Stimulated activated CD4-positive, alpha-beta T cell treated with anti-CD3 and anti-CD28 coated beads, TNF-alpha, amount 100 ng/mL, for 1 hour (primary cell): Measurements from ENCODE around the gene NECAB2.

Experiments used
- DNase-seq, 3 donors: peaks; one replicate each; pipeline ENCODE4 v3.0.0-alpha.2; 2020; ENCODE audit warnings: low read depth in 3 of 3, low spot score in 1 of 3

NECAB2 gene

GRCh38 chr16:84018710-84019109 lies 50.7 kb downstream of the NECAB2 start:
- DNase-seq: no peak

- no peak for DNase-seq
Observed at GRCh38 chr16:84020353-84020752, 52.3 kb downstream of the NECAB2 start.

DNA sequence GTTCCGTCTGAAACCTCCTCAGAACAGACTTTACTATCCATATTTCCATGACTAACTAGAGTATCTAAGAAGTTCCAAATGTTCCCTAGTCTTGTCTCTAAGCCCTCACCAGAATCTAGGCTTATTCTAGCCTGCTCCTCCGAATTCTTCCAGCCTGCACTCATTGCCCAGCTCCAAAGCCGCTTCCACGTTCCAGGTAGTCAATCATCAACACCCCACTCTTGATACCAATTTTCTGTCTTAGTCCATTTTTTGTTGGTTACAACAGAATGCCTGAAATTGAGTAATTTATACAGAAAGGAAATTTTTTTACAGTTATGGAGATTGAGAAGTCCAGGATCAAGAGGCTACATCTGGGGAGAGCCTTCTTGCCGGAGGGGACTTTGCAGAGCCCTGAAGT lies 53.4 kb downstream of the NECAB2 start:
- DNase-seq: no peak

- DNase-seq: no peak
Observed at GRCh38 chr16:84022644-84023043, 54.6 kb downstream of the NECAB2 start.

DNA sequence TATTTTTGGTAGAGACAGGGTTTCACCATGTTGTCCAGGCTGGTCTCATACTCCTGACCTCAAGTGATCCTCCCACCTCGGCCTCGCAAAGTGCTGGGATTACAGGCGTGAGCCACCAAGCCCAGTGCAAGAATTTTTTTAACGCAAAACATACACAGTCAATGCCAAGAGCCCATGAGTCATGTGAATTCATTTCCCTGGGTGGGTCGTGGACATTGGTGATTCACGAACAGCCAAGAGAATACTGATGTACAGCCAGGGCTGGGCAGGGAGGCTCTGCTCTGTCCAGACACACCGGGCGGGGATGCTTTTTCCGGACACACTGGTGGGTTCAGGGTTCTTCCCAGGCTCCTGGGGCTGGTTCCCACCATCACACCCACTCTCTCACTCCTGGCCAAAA lies 56.8 kb downstream of the NECAB2 start:
- no peak for DNase-seq

DNA sequence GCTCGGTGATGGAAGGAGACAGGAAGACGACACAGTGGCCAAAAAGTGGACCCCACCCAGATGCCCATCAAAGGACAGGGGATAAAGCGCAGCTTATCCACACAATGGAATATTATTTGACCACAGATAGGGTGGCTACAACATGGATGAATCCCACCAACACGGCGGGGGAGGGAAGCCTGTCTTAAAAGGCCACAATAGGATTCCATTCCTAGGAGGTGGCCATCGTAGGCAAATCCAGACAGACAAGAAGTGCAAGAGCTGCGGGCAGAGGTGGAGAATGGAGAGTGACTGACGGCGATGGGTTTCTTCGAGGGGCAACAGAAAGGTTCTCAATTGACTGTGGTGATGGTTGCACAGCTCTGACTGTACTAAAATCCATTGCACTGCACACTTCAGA lies 58.6 kb downstream of the NECAB2 start:
- no peak for DNase-seq

- no peak for DNase-seq
Observed at GRCh38 chr16:84027625-84028024, 59.6 kb downstream of the NECAB2 start.

DNA sequence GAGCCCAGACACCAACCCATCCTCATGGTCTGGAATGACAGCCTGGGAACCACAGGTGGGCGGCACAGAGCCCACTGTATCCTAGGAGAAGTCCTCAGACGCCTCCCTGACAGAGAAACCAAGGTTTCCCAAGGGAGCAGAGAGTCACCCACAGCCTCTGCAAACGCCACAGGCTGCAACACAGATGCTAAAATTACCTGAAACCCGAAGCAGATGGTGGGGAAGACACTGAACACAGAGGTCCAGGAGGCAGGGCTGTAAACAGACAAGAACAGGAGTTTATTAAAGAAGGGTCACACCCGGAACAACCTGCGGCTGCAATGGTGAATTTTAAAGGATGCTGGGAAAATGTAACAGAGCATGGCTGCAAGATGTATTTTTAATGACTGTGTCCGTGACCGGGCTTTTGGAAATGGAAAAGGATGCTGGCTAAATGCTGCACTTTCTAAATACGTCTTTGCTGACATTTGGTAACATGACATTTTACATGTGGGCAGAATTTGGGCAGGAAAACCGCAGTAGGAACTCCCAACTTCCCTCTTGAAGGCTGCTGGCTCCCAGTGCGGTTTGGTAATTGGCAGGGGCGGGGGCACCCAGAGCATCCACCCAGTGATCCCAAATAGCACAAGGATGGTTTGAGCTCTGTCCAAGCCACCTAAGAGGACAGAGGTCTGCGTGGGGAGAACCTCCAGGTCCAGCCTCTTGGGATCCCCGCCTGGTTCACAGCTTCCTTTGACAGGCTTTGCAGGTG lies 61.4 kb downstream of the NECAB2 start:
- no peak for DNase-seq

DNA sequence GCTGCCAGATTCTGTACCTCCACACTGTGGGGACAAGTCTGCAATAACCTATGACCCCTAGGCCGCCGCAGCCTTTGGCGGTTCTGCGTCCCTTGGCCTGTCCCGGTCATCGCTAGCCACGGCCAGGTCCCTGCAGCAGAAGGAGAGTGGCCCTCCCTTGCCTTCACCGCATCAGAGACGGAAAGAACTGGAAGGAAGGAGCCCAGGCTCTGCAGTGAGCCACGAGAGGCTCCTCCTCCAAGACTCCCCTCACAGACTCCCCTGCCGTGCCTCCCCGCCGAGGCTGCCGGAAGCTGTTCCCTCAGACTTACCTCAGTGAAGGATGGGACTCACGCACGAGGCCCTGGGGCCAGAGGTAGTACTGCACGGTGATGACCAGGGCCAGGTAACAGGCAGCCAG lies 63.5 kb downstream of the NECAB2 start:
- DNase-seq: no peak

DNA sequence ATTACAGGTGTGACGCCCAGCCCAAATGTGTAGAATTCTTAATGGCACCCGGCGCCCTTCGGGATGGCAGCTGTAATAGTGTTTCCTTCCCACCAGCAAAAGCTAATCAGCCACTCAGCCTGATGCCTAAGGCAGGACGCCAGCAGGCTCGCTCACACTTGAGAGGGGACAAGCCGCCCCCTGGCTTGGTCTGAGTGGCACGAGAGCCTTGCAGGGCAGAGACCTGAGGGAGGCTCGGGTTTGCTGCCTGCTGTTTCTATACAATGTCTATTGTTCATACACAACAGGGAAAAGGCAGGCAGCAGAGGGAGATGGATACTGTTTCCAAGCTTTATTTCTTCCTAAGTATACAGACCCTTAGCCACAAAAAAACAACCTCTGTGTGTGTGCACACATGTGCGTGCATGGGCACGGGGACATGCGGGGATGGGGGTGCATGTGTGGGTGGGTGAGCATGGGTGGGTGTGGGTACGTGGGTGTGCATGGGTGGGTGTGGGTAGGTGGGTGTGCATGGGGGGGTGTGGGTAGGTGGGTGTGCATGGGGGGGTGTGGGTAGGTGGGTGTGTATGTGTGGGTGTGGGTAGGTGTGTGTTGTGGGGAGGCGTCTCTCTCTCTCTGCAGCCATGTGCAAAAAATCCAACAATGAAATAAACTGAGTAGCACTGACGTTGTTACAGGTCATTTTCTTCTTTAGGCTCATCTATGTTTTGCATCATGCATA lies 64.6 kb downstream of the NECAB2 start:
- DNase-seq: no peak

DNA sequence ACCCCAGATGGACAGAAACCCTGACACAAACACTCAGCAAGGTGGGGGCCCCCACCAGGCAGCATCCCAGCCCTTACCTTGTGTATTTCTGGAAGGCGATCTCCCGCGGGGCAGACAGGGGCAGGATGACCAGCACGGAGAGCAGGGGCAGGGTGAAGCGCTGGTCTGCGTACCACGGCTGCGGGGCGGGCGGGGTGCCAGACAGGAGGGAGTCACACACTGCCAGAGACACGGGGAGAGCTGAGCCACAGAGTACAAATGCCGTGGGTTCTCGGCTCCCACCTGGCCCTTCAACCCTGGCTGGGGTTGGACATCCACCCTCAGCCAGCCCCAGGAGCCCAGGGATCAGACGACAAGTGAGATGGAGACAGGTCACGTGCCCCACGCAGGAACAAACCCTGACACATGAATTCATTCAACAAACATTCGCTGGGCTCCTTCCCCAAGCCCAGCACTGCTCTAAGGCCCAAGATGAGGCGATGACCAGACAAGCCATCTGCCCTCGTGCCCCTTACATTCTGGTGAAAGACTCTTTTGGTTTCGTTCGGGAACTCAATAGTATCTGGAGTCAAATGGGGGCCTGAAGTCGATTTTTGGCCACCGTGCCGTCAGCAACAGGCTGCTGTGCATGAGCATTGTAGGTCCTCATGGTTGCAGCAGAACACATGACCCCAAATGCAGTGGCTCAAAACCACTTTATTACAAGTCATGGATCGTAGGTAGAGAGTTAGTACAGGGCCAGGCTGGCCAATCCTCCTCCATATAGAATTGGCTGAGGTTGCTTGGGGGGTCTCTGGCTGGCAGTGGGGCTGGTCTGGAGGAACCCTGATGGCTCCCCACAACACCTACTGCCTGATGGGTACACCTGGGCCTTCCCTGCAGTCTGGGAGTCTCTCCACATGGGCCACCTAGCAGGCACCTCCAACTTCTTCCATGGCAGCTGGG lies 65.5 kb downstream of the NECAB2 start:
- no peak for DNase-seq

GRCh38 chr16:84034516-84034915 lies 66.5 kb downstream of the NECAB2 start:
- DNase-seq: no peak

GRCh38 chr16:84036131-84036530 lies 68.1 kb downstream of the NECAB2 start:
- no peak for DNase-seq

- DNase-seq: no peak
Observed at GRCh38 chr16:84036982-84037425, 69.0 kb downstream of the NECAB2 start.

GRCh38 chr16:84038469-84038868 lies 70.4 kb downstream of the NECAB2 start:
- DNase-seq: no peak

DNA sequence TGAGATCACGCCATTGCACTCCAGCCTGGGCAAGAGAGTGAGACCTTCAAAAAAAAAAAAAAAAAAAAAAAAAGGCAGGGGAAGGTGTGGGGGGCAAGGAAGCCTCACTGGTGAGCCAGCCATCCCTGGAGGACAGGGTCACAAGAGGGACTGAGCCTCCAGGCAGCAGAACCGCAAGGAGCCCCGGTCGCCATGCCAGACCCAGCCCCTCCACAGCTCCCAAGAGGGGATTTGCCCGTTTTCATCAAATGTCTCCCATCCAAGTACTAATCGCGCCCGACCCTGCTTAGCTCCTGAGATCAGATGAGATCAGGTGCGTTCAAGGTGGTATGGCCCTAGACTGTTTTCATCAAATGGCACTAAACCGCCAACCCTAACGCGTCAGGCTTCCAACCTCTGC lies 71.7 kb downstream of the NECAB2 start:
- no peak for DNase-seq

- no peak for DNase-seq
Observed at GRCh38 chr16:84040226-84040822, 72.3 kb downstream of the NECAB2 start.

GRCh38 chr16:84040823-84041820 lies 73.1 kb downstream of the NECAB2 start:
- no peak for DNase-seq

DNA sequence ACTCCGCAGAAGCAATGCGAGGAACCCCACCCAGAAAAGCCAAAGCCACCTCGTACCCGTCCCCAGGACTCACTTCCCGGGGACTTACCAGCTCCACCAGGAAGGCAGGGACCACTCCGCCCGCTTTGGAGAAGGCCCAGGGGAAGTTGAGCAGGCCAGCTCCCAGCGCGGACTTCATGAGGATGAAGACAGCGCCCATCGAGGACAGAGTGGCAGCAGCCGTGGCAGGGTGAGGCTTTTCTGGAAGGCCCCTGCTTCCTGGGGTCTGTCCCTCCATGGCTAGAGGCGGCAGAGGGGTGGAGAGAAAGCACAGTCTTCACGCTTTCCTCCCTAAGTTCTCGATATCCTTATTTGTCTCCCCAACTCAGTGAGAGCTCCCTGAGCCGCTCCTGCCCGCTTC lies 73.8 kb downstream of the NECAB2 start:
- DNase-seq: no peak

DNA sequence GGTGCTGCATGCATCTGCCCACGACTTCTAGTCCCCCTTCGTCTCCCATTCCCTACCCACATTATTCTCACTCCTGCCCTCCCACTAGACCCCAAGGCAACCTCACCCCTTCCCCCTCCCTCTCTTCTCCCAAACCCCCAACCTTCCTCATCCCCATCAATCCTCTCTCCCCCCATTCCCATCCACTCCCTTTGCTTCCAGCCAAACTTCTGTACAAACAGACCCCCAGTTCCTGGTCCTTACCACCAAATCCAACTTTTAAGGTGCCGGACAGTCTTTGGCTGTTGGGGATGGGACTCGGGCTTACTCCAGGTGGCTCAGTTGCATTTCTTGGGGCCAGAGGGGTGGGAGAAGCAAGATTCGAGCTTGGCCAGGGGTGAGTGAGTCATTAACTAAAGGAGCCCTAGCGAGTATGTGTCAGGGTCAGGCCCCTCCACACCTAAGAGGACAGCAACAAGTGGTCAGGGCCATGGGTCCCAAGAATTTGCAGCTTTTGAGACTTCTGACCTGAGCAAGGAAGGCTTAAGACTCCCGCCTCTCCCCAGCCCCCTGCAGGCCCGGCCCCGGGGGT lies 74.3 kb downstream of the NECAB2 start, which contains the start of gene SLC38A8:
TSS of gene SLC38A8 (minus strand) at position 488 of the 571 bp plus-strand sequence. CDS start 638 bp downstream, outside the sequence.
- no peak for DNase-seq
